Esophagus squamous epithelium (tissue), 4 donors: Measurements from ENCODE around the gene FNBP1.
"Not testable (repeated sequence)": the region's sequence is repeated elsewhere in the genome, so short reads cannot be mapped to it uniquely, and the experiment has no call there.

Source experiments
- CTCF ChIP-seq, 6 experiments: fragments of 450-650 bp in 4 of 6; fragments of 200-600 bp in 2 of 6; sonication (generic) in 2 of 6; IDR thresholded peaks; one replicate each; pipeline ENCODE4 v1.5.1; 2016 to 2019; ENCODE audit warnings: antibody characterized with exemption in 6 of 6, mild to moderate bottlenecking in 4 of 6, moderate library complexity in 4 of 6
- POLR2A ChIP-seq, 4 donors: fragments of 450-650 bp; IDR thresholded peaks; one replicate each; pipeline ENCODE4 v1.6.1; 2017; ENCODE audit warnings: antibody characterized with exemption in 4 of 4, mild to moderate bottlenecking in 4 of 4, moderate library complexity in 3 of 4

DNA sequence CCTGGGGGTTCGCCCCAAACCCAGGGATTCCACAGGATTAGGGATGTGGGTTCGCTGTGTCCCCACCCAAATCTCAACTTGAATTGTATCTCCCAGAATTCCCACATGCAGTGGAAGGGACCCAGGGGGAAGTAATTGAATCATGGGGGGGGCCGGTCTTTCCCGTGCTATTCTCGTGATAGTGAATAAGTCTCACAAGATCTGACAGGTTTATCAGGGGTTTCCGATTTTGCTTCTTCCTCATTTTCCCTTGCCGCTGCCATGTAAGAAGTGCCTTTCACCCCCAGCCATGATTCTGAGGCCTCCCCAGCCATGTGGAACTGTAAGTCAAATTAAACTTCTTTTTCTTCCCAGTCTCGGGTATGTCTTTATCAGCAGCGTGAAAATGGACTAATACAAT is 58.4 kb downstream of the FNBP1 start:
- not testable (repeated sequence) for TF ChIP-seq CTCF, POLR2A (IDR thresholded peaks at IDR 0.05)
